ENCODE results near the gene FERMT1.

DNA sequence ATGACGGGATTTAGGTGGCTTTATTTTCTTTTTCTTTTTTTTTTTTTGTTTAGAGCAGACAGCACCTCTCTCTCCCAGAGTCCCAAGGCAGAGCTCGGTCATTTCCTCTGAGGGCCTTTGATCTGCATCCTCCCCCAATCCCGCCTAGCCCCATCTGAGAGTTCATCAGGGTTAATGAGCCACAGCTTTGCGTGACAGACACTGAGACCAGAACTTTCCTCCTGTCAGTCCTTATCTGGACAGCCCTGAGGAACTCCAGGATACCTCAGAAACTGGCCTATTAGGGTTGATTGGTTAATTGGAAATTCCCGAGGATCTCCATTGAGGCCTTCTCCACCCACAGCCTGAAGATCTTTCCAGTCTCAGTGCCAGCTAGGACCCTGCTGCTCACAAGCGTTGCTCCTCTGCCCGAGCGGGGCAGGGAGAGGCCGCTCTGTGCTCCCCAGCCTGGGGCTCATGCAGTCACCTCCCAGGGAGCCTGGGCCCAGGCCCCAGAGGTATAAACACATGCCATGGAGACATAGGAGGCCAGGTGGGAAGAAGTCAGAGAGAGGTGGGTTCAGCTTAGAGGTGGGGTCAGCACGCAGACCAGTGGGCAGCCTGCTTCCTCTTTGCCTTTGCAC, 67.6 kb downstream of the FERMT1 start:
- TF ChIP-seq, protein P1, sequence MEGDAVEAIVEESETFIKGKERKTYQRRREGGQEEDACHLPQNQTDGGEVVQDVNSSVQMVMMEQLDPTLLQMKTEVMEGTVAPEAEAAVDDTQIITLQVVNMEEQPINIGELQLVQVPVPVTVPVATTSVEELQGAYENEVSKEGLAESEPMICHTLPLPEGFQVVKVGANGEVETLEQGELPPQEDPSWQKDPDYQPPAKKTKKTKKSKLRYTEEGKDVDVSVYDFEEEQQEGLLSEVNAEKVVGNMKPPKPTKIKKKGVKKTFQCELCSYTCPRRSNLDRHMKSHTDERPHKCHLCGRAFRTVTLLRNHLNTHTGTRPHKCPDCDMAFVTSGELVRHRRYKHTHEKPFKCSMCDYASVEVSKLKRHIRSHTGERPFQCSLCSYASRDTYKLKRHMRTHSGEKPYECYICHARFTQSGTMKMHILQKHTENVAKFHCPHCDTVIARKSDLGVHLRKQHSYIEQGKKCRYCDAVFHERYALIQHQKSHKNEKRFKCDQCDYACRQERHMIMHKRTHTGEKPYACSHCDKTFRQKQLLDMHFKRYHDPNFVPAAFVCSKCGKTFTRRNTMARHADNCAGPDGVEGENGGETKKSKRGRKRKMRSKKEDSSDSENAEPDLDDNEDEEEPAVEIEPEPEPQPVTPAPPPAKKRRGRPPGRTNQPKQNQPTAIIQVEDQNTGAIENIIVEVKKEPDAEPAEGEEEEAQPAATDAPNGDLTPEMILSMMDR (conservative IDR thresholded peaks at IDR 0.05; ENCODE audit: low read depth, low read length): no peak
- TF ChIP-seq CEBPB (IDR thresholded peaks at IDR 0.05; ENCODE audit: low read depth, low read length): no peak
- no peak for TF ChIP-seq POLR2A (IDR thresholded peaks at IDR 0.05; ENCODE audit: low read depth, low read length)
- TF ChIP-seq BHLHE40 (IDR thresholded peaks at IDR 0.05; ENCODE audit: low read depth, low read length): no peak
- TF ChIP-seq MAFK (IDR thresholded peaks at IDR 0.05; ENCODE audit: low read depth, low read length): no peak
- TF ChIP-seq, protein P2, sequence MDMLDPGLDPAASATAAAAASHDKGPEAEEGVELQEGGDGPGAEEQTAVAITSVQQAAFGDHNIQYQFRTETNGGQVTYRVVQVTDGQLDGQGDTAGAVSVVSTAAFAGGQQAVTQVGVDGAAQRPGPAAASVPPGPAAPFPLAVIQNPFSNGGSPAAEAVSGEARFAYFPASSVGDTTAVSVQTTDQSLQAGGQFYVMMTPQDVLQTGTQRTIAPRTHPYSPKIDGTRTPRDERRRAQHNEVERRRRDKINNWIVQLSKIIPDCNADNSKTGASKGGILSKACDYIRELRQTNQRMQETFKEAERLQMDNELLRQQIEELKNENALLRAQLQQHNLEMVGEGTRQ (IDR thresholded peaks at IDR 0.05; ENCODE audit: low read depth, low read length): no peak
- TF ChIP-seq RAD21 (IDR thresholded peaks at IDR 0.05; ENCODE audit: low read length): no peak
- no peak for TF ChIP-seq SMC3 (IDR thresholded peaks at IDR 0.05; ENCODE audit: low read depth, low read length)
- no peak for TF ChIP-seq RCOR1 (IDR thresholded peaks at IDR 0.05; ENCODE audit: insufficient replicate concordance, low read length)
- TF ChIP-seq RFX5 (IDR thresholded peaks at IDR 0.05; ENCODE audit: low read depth, low read length): no peak
